Mucosa of stomach (tissue), 1 donor: ENCODE measurements around the gene OBI1.
"Not testable (repeated sequence)": the region's sequence is repeated elsewhere in the genome, so short reads cannot be mapped to it uniquely, and the experiment has no call there.

ENCODE experiments used
- H3K27me3 ChIP-seq: one replicate; pipeline ENCODE4 v1.7.0; 2013; ENCODE audit warnings: mild to moderate bottlenecking, low read length; ENCODE audit not compliant: control insufficient read depth, insufficient read depth
- H3K36me3 ChIP-seq: one replicate; pipeline ENCODE4 v1.7.0; 2013; ENCODE audit warnings: low read length; ENCODE audit not compliant: control insufficient read depth, insufficient read depth
- H3K4me1 ChIP-seq: one replicate; pipeline ENCODE4 v1.7.0; 2013; ENCODE audit warnings: mild to moderate bottlenecking, low read length; ENCODE audit not compliant: control insufficient read depth, insufficient read depth
- H3K4me3 ChIP-seq: one replicate; pipeline ENCODE4 v1.7.0; 2013; ENCODE audit warnings: low read length
- H3K9ac ChIP-seq: one replicate; pipeline ENCODE4 v1.7.0; 2013; ENCODE audit warnings: mild to moderate bottlenecking, low read length, moderate library complexity
- H3K9me3 ChIP-seq: one replicate; pipeline ENCODE4 v1.7.0; 2013; ENCODE audit warnings: mild to moderate bottlenecking, low read length, moderate library complexity; ENCODE audit not compliant: control insufficient read depth
- donor health status: Pancreatic carcinoma.

Gene OBI1

DNA sequence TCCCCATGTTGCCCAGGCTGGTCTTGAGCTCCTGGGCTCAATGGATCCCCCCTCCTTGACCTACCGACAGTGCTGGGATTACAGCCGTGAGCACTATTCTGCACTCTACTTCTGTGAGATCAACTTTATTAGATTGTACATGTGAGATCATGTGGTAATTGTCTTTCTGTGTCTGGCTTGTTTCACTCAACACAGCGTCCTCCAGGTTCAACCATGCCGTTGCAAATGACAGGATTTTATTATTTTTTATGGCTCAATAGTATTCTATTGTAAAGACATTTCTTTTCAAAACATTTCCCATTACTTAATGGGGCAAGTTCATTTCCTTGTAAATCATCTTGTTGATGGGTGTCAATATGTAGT lies 1.5 kb upstream of the OBI1 start:
- Histone ChIP-seq H3K27me3 (peaks cover 5% of the 10 kb centered on the region), H3K9ac (no peak overlapping the region), H3K4me3 (no peak overlapping the region), H3K36me3 (no peaks in the 10 kb centered on the region), H3K4me1 (peaks cover 8% of the 10 kb centered on the region), H3K9me3 (no peaks in the 10 kb centered on the region)

DNA sequence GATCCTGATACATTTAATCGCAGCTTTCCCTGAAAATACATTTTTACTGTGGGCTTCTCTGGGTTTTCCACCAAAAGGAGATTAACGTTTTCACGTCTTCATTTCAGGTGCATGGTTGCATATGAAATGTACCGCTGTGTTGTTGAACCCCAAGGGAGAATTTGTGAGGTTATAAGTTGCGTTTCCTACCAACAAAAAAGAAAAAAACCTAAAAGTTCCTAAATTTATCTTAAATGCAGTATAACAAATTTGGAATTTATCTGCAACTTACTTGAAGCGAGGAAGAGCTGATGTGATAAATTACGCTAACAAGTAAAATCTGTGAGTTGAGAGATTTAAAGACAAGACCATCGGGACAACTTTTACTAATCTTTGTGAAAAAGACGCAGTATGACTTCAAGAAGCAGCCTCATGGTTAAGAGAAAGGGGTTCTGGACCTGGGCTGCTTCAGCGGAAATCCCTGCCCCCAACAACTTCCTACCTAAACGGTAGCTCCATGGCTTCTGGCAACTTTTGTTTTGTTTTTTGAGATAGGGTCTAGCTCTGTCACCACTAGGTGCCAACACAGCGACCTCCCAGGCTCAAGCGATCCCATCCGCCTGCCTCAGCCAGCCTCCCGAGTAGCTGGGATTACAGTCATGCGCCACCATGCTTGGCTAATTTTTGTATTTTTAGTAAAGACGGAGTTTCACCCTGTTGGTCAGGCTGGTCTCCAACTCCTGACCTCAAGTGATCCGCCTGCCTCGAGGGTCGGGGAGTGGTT lies 958 bp upstream of the OBI1 start:
- Histone ChIP-seq H3K9me3 (no peaks in the 10 kb centered on the region), H3K9ac (peak overlapping the region; percentile 75), H3K36me3 (no peaks in the 10 kb centered on the region), H3K27me3 (peaks cover 5% of the 10 kb centered on the region), H3K4me1 (peaks cover 8% of the 10 kb centered on the region), H3K4me3 (peak overlapping the region; percentile 53)

GRCh38 chr13:78659450-78659730 lies 435 bp upstream of the OBI1 start:
- Histone ChIP-seq H3K4me3 (peak overlapping the region; percentile 53), H3K9ac (peak overlapping the region; percentile 75), H3K9me3 (no peaks in the 10 kb centered on the region), H3K36me3 (no peaks in the 10 kb centered on the region), H3K4me1 (peaks cover 8% of the 10 kb centered on the region), H3K27me3 (peaks cover 5% of the 10 kb centered on the region)

DNA sequence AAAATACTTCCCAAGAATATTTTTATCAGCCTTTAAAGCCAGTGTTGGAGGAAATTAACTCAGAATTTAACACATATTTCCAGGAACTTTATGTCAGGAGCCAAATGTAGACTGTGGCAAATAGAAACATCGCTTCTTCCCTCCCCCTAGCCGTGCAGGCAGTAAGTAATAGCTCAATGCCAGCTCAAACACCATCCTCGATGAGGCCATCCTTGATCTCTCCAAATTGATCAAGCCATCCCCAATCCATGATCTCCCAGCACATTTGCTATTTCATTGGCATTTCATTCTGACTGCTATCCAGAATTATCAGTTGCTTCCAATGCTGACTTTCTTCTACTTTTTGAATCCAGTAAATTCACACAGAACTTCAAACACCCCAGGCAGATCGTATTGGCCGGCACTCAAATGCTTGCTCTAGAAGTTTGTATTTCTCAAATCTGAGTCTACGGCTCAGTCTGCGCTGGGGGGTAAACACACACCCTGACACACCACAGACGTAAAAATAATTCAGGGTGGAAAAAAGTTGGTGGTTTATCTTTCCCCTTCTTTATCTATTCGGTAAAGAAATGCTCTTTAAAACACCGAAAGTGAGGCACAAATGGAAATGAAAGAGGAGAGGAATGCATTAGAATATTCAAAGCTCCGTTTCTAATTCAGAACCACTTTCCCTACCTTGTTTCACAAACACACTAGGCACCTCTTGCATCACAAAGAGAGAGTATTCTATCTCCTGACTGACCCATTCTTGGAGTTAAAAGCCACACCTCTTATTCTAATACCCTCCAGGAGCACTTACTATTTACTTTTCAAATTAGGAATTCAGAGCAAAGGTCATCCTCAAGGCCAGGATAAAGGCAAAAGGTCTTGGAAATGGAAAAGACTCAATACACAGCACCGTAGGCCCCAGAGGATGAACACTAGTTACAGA lies 991 bp downstream of the OBI1 start:
- Histone ChIP-seq H3K9me3 (no peaks in the 10 kb centered on the region), H3K36me3 (no peaks in the 10 kb centered on the region), H3K4me1 (peaks cover 8% of the 10 kb centered on the region), H3K9ac (peak overlapping the region; percentile 75), H3K27me3 (peaks cover 5% of the 10 kb centered on the region), H3K4me3 (peak overlapping the region; percentile 53)

DNA sequence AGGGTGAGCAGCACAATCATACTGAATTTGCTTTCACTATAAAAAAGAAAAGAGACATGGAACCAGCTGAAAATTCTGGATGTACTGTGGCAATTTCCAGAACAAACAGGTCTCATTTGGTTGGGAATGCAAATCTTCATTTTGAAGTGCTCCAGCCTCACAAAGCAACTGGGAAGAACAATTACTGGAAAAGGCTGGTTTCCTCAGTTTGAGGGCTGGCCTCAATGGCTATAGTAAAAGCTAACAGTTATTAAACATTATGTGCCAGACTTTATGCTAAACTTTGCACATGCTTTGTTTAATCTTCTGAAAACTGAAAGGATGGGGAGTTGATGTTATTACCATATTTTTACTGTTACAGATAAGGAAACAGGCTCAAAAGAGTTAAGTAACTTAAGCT lies 3.0 kb downstream of the OBI1 start:
- Histone ChIP-seq H3K4me1 (peaks cover 8% of the 10 kb centered on the region), H3K27me3 (peaks cover 5% of the 10 kb centered on the region), H3K4me3 (no peak overlapping the region), H3K9me3 (no peaks in the 10 kb centered on the region), H3K36me3 (no peaks in the 10 kb centered on the region), H3K9ac (no peak overlapping the region)

GRCh38 chr13:78655007-78655406 lies 3.9 kb downstream of the OBI1 start:
- H3K4me3 ChIP-seq = no peak overlapping the region
- H3K9me3 ChIP-seq = no peaks in the 10 kb centered on the region
- no peak overlapping the region for H3K9ac ChIP-seq
- H3K27me3 ChIP-seq = no peaks in the 10 kb centered on the region
- peaks cover 14% of the 10 kb centered on the region for H3K4me1 ChIP-seq
- H3K36me3 ChIP-seq = no peaks in the 10 kb centered on the region

DNA sequence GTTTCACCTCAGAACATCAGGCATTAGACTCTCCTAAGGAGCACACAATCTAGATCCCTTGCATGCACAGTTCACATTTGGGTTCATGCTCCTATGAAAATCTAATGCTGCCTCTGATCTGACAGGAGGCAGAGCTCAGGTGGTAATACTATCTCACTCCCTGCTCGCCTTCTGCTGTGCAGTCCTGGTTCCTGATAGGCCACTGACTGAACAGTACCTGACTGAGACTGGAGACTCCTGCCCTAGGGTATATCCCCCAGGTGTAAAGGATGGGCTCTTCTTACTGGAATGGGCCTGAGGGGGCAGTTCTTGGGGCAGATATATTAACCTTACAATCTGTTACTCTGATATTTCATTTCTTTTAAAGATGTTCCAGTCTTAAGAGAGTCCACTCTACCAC lies 6.3 kb downstream of the OBI1 start:
- no peak overlapping the region for H3K4me3 ChIP-seq
- H3K27me3 ChIP-seq = no peaks in the 10 kb centered on the region
- H3K36me3 ChIP-seq = no peaks in the 10 kb centered on the region
- H3K4me1 ChIP-seq = peaks cover 18% of the 10 kb centered on the region
- H3K9ac ChIP-seq = no peak overlapping the region
- no peaks in the 10 kb centered on the region for H3K9me3 ChIP-seq

DNA sequence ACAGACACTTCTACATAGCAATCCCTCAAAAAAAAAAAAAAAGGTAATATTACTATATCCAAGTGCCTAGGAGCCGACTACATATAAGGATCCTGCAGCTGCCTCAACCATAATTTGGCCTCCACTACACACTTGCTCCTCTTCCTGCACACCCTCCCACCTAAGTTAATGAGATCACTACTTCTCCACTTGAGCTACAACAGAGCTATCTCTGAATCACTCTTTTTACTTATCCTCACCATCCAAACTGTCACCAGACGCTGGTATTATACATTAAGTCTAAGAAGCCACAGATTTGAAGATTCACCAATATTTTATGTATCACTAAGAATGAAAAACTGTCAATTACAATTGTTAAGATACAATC lies 8.3 kb downstream of the OBI1 start:
- H3K9ac ChIP-seq = no peak overlapping the region
- H3K27me3 ChIP-seq = no peaks in the 10 kb centered on the region
- no peak overlapping the region for H3K4me3 ChIP-seq
- no peaks in the 10 kb centered on the region for H3K9me3 ChIP-seq
- H3K4me1 ChIP-seq = peaks cover 17% of the 10 kb centered on the region
- no peaks in the 10 kb centered on the region for H3K36me3 ChIP-seq

- Histone ChIP-seq H3K9ac (no peak overlapping the region), H3K36me3 (no peaks in the 10 kb centered on the region), H3K27me3 (no peaks in the 10 kb centered on the region), H3K9me3 (no peaks in the 10 kb centered on the region), H3K4me1 (peaks cover 17% of the 10 kb centered on the region), H3K4me3 (no peak overlapping the region)
These were observed 8.8 kb downstream of the OBI1 start for GRCh38 chr13:78649997-78650716.

DNA sequence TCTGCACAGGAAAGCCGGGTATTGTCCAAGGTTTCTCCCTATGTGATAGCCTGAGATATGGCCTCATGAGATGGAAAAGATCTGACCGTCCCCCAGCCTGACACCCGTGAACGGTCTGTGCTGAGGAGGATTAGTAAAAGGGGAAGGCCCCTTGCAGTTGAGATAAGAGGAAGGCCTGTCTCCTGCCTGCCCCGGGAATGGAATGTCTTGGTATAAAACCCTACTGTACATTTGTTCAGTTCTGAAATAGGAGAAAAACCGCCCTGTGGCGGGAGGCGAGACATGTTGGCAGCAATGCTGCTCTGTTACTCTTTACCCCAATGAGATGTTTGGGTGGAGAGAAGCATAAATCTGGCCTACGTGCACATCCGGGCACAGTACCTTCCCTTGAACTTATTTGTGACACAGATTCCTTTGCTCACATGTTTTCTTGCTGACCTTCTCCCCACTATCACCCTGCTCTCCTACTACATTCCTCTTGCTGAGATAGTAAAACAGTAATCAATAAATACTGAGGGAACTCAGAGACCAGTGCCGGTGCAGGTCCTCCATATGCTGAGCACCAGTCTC lies 11.8 kb downstream of the OBI1 start:
- peaks cover 17% of the 10 kb centered on the region for H3K4me1 ChIP-seq
- H3K4me3 ChIP-seq, H3K9ac ChIP-seq, H3K9me3 ChIP-seq, H3K27me3 ChIP-seq, H3K36me3 ChIP-seq: not testable (repeated sequence)

DNA sequence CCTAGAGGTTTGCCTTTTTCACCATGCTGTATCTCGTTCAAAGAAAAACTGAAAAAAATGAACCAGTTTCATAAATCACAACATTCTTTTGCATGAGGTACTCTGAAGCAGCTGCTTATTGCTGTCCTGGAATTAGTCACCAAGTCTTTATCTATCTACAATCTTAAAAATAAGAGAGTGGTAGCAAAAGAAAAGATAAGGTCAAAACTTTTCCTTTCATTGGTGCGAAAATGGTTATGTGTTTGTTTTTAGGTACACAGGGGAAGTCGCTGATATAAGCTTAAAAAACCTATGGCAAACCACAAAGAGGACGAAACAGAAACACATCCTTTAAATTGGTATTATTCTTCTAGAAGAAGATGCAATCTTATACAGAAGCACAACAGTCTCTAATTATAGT lies 20.7 kb downstream of the OBI1 start:
- H3K4me1 ChIP-seq = no peaks in the 10 kb centered on the region
- H3K36me3 ChIP-seq = peaks cover 4% of the 10 kb centered on the region
- no peaks in the 10 kb centered on the region for H3K9me3 ChIP-seq
- no peaks in the 10 kb centered on the region for H3K27me3 ChIP-seq
- H3K9ac ChIP-seq = no peak overlapping the region
- no peak overlapping the region for H3K4me3 ChIP-seq

- no peaks in the 10 kb centered on the region for H3K4me1 ChIP-seq
- peaks cover 4% of the 10 kb centered on the region for H3K36me3 ChIP-seq
- no peaks in the 10 kb centered on the region for H3K27me3 ChIP-seq
- H3K4me3 ChIP-seq = no peak overlapping the region
- no peak overlapping the region for H3K9ac ChIP-seq
- no peaks in the 10 kb centered on the region for H3K9me3 ChIP-seq
These were observed 22.5 kb downstream of the OBI1 start for GRCh38 chr13:78636495-78636894.
